Measurements from ENCODE around the gene TM2D3. TPM values are rescaled to one million over a fixed set of nuclear protein-coding genes. Genes with fewer than 3 reads are reported as not detected.

TM2D3 gene
- 16.8 and 35.6 TPM in 2 replicates for total RNA-seq

GRCh38 chr15:101652098-101652785 lies at the start of gene TM2D3:
TM2D3 (minus strand) TSS chr15:101652381; CDS start chr15:101652361, 20 bp downstream.

Other genes starting within 250 kb of the TM2D3 start
- gene PCSK6, start 162.7 kb downstream of the TM2D3 start, total RNA-seq: 0.17 TPM in 1 of 2 replicates, not detected in the other
- gene TARS3, start 72.1 kb upstream of the TM2D3 start, total RNA-seq: 4.5 and 4.8 TPM in 2 replicates
- gene OR4F6, start 151.1 kb upstream of the TM2D3 start, total RNA-seq: not detected in 2 replicates
- gene OR4F15, start 159.8 kb upstream of the TM2D3 start, total RNA-seq: not detected in 2 replicates